Ureter (tissue), 1 donor: Measurements from ENCODE around the gene ARHGEF33. TPM values are rescaled to one million over a fixed set of nuclear protein-coding genes. Genes with fewer than 3 reads are reported as not detected.

Experiments
- DNase-seq: peaks from one replicate; pipeline ENCODE4 v3.0.0-alpha.2; 2020; ENCODE audit warnings: low spot score
- total RNA-seq: library from RNA; stranded (reverse); gene quantifications from one replicate; pipeline ENCODE4 v1.2.4, GENCODE V29; 2023
- donor health status: DM: yes; HTN: yes; CAD: no.

ARHGEF33 gene
- total RNA-seq, 1 donor from 2014 or later: 0.68 TPM

DNA sequence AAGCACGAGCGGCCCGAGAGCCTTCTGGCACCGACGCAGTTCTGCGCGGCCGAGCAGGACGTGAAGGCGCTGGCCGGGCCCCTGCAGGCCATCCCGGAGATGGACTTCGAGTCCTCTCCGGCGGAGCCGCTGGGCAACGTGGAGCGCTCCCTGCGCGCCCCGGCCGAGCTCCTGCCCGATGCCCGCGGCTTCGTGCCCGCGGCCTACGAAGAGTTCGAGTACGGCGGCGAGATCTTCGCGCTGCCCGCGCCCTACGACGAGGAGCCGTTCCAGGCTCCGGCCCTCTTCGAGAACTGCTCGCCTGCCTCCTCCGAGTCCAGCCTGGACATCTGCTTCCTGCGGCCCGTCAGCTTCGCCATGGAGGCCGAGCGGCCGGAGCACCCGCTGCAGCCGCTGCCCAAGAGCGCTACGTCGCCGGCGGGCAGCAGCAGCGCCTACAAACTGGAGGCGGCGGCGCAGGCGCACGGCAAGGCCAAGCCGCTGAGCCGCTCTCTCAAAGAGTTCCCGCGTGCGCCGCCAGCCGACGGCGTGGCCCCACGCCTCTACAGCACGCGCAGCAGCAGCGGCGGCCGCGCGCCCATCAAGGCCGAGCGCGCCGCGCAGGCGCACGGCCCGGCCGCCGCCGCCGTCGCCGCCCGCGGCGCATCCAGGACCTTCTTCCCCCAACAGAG is 70.4 kb downstream of the ARHGEF33 start:
- peak; percentile 58 for DNase-seq

DNA sequence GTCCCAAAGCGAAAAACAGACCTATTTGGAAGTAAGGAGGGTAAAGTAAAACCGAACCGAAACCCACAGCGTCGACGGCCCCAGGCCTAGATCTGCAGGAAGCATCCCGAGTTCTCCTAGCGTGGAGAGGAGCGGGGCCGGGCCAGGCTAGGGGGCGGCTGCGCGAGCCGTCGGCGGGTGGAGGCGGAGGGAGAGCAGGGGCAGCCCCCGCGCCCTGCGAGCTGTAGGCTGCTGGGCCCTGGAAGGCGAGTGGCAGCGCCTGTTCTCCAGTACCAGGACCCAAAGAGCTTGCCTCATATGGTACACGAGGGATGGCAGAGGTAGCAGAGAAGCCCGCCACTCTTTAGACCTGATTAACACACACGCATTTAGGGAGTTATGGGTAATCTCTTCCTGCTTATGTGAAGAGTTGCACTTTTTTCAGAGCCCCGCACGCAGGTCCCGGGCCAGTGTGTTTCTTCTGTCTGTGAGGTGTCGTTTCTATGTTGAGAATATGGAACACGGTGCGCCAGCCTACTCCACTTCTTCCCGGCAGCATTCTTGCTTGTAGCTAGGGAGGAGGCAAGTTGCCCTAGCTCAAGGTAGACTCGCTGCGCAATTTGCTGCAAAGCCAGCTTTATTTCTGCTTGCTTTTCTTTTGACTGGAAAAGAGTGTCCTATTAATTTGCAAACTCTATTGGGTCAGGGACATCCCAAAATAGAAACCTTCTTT is 71.1 kb downstream of the ARHGEF33 start:
- no peak for DNase-seq

DNA sequence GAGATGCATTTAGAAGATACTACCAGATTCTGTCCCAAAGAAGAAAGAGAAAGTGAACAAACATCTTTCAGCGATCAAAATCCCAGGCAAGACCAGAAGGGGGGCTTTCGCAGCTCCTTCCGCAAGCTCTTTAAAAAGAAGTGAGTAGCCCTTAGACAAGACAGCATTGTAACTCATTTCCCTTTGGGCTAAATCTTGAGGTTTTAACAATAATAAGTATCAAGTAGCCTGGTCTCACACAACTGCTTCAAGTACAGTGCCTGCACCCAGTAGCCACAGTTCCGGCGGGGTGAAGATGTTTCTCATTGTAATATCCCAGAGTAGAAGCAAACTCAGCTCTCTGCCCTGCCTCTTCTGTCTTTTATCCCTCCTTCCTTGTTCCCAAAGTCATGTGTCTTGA is 76.3 kb downstream of the ARHGEF33 start:
- DNase-seq: no peak

DNA sequence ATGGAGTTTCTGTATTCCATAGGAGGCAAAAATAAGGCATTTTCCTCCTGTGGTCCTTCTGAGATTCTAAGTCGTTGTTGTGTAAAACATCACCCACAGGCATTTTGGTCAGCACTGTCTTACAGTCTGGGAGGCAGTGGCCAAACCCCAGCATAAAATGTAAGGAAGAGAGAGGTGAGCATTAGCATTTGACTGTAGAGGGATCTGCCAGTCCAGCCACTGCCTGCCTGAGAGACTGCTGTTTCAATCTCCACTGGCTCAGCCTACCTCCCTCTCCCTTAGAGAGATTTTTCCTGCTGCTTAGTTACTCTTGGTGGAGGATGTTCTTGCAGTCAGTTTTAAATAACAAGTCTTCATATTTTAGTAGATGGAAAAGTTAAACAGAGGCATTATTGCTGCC is 77.0 kb downstream of the ARHGEF33 start:
- no peak for DNase-seq

DNA sequence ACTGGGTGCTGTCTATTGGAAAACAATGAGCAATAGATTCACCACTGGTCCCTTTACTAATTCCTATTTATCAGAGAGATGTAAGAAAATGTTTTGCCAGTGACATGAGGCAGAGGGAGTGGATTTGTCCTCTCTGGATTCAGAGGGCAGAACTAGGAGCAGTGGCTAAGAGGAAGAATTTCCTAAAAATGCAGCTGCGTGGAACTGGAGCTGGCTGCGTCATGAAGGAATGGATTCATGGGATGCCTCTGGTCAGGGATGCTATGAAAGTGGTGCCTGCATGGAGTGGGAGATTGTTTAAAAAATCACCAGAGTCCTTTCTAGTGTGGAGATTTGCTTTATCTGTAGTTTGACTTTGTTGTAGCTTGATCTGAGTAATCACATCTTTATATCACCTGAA is 78.3 kb downstream of the ARHGEF33 start:
- no peak for DNase-seq

DNA sequence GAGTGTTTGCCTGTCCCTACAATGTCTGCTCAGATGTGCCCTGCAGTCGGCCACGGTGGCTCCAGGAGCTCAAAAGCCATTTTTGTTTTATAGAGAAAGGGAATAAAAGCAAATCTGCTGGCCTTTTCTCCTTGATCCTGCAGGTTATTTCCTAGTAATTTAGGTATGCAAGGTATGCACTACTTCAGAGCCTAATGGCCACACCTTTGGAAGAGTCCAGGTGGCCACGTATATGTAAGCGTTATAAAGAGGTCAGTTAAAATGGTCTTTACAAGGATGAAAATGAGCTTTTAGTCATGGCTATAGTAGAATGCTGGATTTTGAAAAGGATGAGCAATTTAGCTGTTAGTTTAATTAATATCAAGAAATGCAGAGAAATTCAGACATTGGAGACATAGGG is 81.7 kb downstream of the ARHGEF33 start:
- no peak for DNase-seq

DNA sequence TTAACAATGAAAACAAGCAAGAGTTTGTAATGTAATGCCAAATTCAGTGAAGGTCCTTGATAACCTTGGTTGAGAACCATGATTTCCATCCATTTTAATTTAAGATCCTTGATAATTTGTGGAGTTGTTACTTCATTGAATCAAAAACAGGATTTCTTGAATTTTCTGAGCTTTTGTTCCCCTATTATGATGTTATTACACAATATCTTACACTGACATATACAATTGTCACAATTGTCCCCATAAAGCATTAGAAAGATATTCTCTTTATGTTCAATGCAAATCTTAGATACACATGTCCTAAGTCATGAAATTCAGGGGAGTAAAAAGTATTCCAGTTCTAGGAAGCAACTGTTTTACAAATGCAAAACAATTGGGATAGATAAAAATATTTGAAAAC is 83.6 kb downstream of the ARHGEF33 start:
- no peak for DNase-seq

DNA sequence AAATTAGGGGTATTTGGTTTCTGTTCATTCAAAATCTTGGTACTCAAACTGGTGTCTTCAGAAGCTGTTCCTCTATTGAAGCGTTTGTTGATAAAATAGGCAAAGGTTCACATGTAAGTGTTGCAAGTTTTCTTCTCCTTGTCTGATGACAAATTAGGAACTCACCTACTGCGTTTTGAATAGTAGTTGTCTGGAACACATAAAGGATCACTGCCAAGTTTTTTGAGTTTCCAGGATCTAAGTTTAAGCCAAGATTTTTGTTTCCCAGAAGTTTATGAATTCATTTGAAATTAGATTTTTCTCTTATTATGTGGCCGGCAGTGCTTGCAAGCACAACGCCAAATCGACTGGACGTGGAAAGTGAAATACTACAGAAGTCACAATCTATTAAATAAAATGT is 85.4 kb downstream of the ARHGEF33 start:
- no peak for DNase-seq

DNA sequence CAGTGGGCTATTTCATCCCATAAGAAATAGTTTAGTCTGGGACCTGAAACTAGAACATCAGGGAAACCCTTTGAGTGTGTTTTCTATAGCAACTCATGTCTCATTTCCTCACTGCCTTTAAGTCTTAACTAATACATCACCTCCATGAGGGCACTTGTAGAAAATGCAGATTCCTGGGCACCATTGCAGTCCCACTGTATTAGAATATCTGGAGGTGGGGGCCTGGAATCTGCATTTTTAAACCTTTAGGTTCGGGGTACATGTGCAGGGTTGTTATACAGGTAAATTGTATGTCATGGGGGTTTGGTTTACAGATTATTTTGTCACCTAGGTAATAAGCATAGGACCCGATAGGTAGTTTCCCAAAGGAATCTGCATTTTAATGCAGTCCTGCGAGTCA is 87.4 kb downstream of the ARHGEF33 start:
- DNase-seq: no peak

DNA sequence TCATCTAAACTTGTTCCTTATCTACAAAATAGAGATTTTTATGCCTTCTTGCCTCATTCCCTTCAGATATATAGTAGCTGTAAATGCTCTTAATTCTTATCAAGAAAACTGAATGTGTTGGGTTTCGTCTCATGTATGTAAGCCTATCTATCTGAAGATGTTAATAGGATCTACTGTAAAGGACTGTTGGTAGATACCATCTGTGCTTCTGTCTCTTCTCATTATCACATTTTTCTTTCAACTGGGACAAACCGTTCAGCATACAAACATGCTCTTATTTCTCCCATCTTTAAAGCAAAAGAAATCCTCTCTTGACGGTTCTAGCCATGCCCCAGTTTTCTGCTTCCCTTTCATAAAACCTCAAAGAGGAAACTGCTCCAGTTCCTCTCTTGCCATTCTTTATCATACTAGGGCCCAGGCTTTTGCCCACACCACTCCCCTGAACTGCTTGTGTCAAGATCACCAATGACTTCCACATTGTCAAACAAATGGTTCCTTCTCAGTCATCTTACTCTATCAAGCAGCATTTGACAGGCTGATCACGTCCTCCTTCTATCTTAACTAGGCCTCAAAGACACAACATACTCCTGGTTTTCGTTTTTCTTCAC is 88.7 kb downstream of the ARHGEF33 start:
- DNase-seq: no peak

DNA sequence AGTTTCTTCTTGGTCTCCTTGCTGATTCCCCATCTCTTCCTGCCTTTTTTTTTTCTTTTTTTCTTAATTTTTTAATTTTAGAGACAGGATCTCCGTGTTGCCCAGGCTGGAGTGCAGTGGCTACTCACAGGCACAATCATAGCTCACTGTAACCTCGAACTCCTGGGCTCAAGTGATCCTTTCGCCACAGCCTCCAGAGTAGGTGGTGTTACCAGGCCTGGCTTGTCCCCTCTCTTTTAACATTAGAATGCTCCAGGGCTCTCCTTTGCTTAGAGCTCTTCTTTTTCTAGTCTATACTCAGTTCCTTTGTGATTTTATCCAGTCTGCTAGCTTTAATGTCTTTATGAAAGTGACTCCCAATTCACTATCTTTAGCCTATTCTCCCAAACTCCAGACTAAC is 89.2 kb downstream of the ARHGEF33 start:
- DNase-seq: no peak

DNA sequence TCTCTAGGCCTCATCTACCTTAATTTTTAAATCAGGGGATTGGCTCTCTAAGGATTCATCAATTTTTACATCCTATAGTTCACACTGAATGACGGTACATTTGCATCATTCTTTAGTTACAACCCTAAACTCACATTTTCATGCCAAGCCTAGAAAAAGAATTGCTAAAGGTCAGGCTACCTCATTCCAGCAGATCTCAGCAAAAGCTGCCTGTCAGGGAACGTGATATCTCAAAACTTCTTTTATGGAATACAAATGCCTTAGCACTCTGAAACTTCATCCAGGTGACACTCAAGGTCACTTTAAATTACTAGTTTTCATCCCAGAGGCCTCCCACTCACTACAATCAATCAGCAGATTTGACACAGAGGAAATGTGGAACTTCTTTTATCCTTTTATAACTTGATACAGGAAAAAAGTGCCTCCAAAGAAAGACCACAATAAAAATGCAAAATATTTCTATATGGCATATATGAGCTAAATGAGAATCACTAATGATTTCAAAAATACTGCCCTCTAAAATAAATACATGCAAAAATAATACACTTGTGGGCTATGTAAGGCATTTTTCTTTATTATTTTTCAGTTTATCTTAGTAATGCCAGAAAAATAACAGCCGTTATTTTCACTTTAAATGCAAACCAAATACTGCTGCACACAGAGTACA is 91.5 kb downstream of the ARHGEF33 start:
- no peak for DNase-seq

DNA sequence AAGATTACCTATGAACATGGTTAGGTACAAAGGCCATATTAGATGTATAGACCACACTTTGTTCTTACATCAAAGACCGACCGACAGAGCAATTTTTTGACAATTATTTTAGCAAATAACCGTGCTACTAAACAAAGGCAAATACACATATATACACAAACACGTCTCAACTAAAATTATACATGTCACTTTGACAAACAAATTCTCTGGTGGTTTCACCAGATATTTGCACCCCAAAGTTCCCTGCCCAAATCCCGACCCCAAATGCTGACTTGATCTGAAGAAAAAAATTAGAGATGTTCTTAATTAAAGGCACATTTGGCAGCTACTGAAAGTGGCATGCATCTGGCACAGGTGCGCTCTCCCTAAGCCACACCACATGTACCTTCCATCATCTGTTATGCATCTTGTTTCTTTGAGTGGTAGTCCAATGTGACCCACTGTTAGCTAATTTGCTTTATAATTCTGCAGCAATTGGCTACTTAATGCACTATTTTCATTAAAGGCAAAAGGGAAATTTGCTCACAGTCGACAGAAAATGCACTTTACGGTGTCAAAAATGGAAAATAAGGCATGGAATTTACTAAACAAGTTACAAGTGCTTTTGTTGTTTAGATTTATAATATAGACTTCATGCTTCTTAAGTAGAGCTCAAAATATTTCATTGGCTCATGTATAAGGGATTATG is 92.1 kb downstream of the ARHGEF33 start:
- no peak for DNase-seq

DNA sequence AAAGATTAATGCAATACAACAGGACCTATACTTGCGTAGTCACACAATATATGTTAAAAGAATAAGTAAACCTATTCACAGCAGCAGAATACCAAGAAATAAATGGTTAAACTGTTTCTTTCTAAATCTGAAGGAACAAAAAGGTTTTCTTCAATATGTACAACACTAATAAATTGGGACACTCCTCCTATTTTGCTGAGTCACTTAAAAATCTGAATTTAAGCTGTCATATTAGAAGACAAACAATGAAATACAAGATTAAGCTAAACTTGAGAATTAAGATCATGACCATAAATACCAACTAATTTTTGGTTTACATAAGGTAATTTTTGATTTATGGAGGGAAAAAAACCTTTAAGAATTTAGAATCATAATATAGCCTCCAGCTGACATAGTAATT is 92.8 kb downstream of the ARHGEF33 start:
- DNase-seq: no peak

DNA sequence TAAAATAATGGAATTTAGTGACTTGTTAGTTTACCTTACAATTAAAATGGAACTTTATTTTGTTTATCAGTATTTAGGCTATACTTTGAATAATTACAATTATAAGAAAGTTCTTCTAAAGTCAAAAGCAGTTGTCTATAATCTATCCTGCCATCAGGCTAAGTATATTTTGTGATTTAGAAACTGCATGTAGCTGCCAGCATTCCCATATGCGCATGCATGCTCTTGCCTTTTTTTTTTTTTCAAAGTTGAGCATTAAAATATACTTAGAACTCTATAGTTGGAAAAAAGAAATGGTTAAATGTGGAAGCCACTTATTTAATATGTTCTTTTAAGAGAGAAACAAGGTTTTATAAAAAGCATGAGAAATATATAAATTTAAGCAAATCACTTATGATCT is 99.0 kb downstream of the ARHGEF33 start:
- DNase-seq: no peak

DNA sequence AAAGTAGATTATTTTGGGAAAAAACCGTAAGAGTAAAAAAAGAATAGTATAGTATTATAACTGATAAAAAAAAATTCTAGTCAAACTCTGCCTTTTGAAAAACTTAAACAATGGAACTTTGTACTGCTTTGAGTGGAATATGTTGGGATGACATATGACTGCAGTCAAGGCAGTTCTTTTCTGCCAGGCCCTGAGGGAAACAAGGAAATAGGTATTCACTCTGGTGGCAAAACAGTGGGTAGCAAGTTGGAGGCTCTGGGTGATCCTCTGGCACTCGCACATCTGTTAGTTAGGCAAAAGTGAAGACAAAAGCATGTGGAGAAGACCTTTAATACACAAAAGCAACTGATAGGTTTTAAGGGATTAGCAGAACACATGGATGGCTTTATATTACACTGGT is 102.2 kb downstream of the ARHGEF33 start:
- DNase-seq: no peak

DNA sequence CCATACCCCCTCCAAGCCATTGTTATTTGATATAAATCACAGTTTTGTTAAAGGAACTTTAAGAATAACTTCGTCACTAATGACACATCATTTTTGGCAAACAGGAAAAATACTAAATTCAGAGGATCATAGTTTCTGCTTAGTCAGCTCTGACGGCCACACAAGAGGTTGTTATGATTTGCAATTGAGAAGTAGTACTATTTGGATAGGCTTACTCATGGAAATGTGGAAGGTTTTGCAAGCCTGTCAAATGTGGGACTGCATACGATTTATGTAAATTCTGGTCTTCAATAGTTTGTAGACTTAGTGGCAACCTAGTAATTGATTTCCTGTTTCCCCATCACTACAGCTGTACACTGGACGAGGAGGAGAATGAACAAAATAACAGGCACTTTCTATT is 108.1 kb downstream of the ARHGEF33 start:
- no peak for DNase-seq

DNA sequence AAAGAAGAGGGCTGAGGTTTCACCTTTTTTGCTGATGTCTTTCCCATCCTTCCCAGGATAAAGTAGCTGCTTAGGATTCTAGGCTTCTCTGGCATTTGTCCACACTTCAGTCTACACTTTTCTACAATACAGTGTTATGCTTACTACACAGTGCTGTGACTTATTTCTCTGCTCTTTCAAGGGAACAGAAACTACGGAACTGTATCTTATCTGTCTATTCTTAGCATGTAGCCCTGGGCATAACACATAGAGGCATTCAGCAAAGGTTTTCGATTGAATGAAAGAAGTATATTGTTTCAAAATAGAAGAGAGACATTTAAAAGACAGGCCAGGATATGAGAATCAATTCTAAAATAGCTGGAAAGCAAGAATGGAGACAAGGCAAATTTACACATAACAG is 110.9 kb downstream of the ARHGEF33 start:
- DNase-seq: no peak

DNA sequence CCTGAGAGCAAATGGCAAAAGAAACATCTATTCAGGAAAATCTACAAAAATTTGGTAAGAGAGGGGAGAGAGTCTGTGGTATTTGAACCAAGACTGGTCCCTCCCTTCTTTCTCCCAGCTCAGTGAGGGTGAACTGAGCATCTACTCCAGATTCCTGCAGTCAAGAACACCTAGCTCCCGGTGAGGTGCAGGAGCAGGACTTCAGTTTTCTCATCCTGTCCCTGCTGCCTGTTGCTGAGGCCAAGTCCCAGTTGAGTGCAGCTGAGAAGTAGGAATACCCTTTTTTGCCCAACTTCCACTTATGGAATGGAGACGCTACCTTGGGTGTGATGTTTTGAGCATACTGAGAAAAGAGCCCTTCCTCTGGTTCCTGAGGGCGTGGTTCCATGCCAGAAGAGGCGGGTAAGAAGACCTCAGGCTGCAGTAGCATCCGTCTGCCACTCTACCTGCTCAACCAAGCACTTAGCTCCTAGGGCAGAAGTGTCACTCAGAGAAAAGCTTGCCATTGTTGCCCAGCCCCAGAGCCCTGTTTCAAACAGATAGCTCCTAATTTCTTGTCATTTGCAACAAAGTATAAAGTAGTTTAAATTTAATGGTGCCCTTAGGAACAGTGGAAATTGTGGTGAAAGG is 118.3 kb downstream of the ARHGEF33 start:
- DNase-seq: no peak

DNA sequence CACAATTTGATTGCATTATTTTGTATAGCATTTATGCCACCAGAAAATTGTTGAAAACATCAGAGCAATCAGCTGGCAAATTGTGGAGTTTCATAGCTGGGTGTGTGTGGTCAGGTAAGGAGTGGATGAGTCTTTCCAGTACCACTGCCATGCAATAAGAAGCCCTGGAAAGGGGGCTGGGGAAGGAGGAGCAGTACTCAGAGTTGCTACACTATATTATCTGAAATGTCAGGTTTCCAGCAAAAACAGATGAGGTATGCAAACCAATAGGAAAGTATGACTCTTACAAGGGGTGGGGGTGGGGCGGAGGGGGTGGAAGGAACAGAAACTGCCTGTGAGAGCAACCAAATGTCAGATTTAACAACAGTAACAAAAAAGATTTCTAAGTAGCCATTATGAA is 119.0 kb downstream of the ARHGEF33 start:
- DNase-seq: no peak

DNA sequence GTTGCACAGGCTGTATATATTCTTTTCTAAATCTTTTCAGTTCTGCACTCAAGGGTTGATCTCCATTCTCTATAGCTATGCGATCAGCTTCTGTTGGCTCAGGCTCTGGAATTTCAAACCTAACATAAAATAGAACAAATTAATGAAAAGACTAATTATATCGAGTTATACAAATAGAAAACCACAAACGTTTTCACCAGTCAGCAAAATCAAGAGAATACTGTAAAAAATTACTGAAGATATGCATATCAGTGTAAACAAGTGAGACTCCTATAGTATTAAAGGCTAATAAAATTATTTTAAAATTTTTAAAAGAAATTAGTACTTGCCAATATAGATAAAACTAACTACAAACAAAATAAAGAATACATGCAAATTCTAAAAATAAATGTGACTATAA is 124.2 kb downstream of the ARHGEF33 start:
- DNase-seq: no peak

DNA sequence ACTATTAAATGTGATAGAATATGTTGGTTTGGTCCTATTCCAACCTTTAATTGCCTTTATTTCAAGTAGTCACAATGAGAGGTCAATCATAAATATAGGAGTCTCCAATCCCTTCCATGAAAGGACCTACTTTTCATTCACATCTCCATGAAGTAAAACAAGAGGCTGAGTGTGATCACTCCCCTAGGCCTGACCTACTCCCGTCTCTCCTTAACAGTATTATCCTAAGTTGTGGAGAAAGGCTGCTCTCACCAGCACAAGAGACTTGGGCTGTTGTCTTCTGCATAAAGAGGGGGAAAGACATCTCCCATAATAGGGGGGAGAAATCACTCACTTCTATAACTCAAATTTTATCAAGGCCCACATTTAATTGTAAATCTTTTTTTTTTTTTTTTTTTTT is 125.7 kb downstream of the ARHGEF33 start:
- DNase-seq: no peak
